Adrenal gland (tissue), 5 donors: ENCODE measurements around the gene PSMG1.

Experiments used
- CTCF ChIP-seq, 6 experiments: fragments of 450-650 bp in 4 of 6; fragments of 200-600 bp in 2 of 6; sonication (generic) in 1 of 6; IDR thresholded peaks; 1 replicate in 5 of 6; 2 replicates in 1 of 6; pipeline versions ENCODE4 v1.5.1 to v1.8.0; 2016 to 2021; ENCODE audit warnings: antibody characterized with exemption in 6 of 6, mild to moderate bottlenecking in 2 of 6, moderate library complexity in 1 of 6
- POLR2A ChIP-seq, 2 donors: fragments of 450-650 bp; IDR thresholded peaks; one replicate each; pipeline ENCODE4 v1.6.1; 2017; ENCODE audit warnings: antibody characterized with exemption in 2 of 2, mild to moderate bottlenecking in 2 of 2, moderate library complexity in 1 of 2
- donor health status: DM: no; HTN: no; CAD: no.

GRCh38 chr21:39144191-39144590 lies 39.1 kb downstream of the PSMG1 start:
- no peak for TF ChIP-seq POLR2A (IDR thresholded peaks at IDR 0.05)
- no peak for TF ChIP-seq CTCF (IDR thresholded peaks at IDR 0.05)
